Stomach (tissue), 4 donors: Measurements from ENCODE around the gene UBAP1.

Experiments used
- CTCF ChIP-seq, 7 experiments: fragments of 450-650 bp in 4 of 7; fragments of 200-600 bp in 3 of 7; sonication (generic) in 3 of 7; IDR thresholded peaks; one replicate each; pipeline ENCODE4 v1.5.1; 2016 to 2019; ENCODE audit warnings: antibody characterized with exemption in 7 of 7, control low read depth in 2 of 7, mild to moderate bottlenecking in 1 of 7
- EP300 ChIP-seq: sonication (generic); formaldehyde crosslinking; IDR thresholded peaks from one replicate; pipeline ENCODE4 v1.6.1; 2017; ENCODE audit warnings: antibody characterized with exemption
- POLR2A ChIP-seq, 4 donors: fragments of 450-650 bp; IDR thresholded peaks; one replicate each; pipeline ENCODE4 v1.6.1; 2016; ENCODE audit warnings: antibody characterized with exemption in 4 of 4, control low read depth in 2 of 4, mild to moderate bottlenecking in 1 of 4, moderate library complexity in 1 of 4
- POLR2AphosphoS5 ChIP-seq, 3 donors: sonication (generic); formaldehyde crosslinking; IDR thresholded peaks; one replicate each; pipeline ENCODE4 v1.6.1; 2016; ENCODE audit warnings: antibody characterized with exemption in 3 of 3

- TF ChIP-seq CTCF (IDR thresholded peaks at IDR 0.05) = peak in 2 of 7 experiments; percentile 16 to 25
- no peak for TF ChIP-seq POLR2A (IDR thresholded peaks at IDR 0.05)
- TF ChIP-seq POLR2AphosphoS5 (IDR thresholded peaks at IDR 0.05) = peak in 1 of 3 donors; percentile 66
- TF ChIP-seq EP300 = no peak
Observed at GRCh38 chr9:34139477-34140146, 39.2 kb upstream of the UBAP1 start.
